ENCODE results near the gene LSM4.

LSM4 gene

GRCh38 chr19:18289471-18290301 lies 33.2 kb downstream of the LSM4 start:
- Histone ChIP-seq H3K9me3 (no peaks in the 10 kb centered on the region), H3K27me3 (ENCODE audit: low read depth) (no peaks in the 10 kb centered on the region), H3K4me3 (no peak overlapping the region), H3K36me3 (replicated peaks) (no peaks in the 10 kb centered on the region), H3K4me1 (peaks cover 26% of the 10 kb centered on the region)
- no peak for DNase-seq (ENCODE audit: low spot score in 2 of 2)
- in situ Hi-C loops (cut with MboI; ENCODE audit: low sequenced_read_pairs): no loop called here

- in situ Hi-C loops (cut with MboI; ENCODE audit: low sequenced_read_pairs): no loop called here
- Histone ChIP-seq H3K9me3 (no peaks in the 10 kb centered on the region), H3K36me3 (replicated peaks) (no peaks in the 10 kb centered on the region), H3K27me3 (ENCODE audit: low read depth) (no peaks in the 10 kb centered on the region), H3K4me1 (peaks cover 18% of the 10 kb centered on the region), H3K4me3 (no peak overlapping the region)
- DNase-seq (ENCODE audit: low spot score in 2 of 2): no peak
Observed at GRCh38 chr19:18287836-18288772, 34.8 kb downstream of the LSM4 start.

GRCh38 chr19:18286973-18287635 lies 35.8 kb downstream of the LSM4 start:
- in situ Hi-C loops (cut with MboI; ENCODE audit: low sequenced_read_pairs): no loop called here
- no peak for DNase-seq (ENCODE audit: low spot score in 2 of 2)
- no peaks in the 10 kb centered on the region for H3K36me3 ChIP-seq (replicated peaks)
- H3K4me1 ChIP-seq: peaks cover 18% of the 10 kb centered on the region
- no peaks in the 10 kb centered on the region for H3K9me3 ChIP-seq
- H3K27me3 ChIP-seq (ENCODE audit: low read depth): no peaks in the 10 kb centered on the region
- H3K4me3 ChIP-seq: no peak overlapping the region

- Histone ChIP-seq H3K4me3 (no peak overlapping the region), H3K4me1 (peaks cover 9% of the 10 kb centered on the region), H3K27me3 (ENCODE audit: low read depth) (no peaks in the 10 kb centered on the region), H3K36me3 (replicated peaks) (peaks cover 6% of the 10 kb centered on the region; the same call in 1 of the 2 replicates), H3K9me3 (no peaks in the 10 kb centered on the region)
- in situ Hi-C loops (cut with MboI; ENCODE audit: low sequenced_read_pairs): no loop called here
- DNase-seq (ENCODE audit: low spot score in 2 of 2): no peak
Observed at GRCh38 chr19:18284712-18285360, 38.0 kb downstream of the LSM4 start.

GRCh38 chr19:18283338-18283737 lies 39.5 kb downstream of the LSM4 start:
- Histone ChIP-seq H3K36me3 (replicated peaks) (peaks cover 14% of the 10 kb centered on the region; the same call in 1 of the 2 replicates), H3K4me1 (peaks cover 15% of the 10 kb centered on the region), H3K27me3 (ENCODE audit: low read depth) (no peaks in the 10 kb centered on the region), H3K4me3 (no peak overlapping the region), H3K9me3 (no peaks in the 10 kb centered on the region)
- in situ Hi-C loops (cut with MboI; ENCODE audit: low sequenced_read_pairs): no loop called here
- DNase-seq (ENCODE audit: low spot score in 2 of 2): no peak

GRCh38 chr19:18282788-18283141 lies 40.1 kb downstream of the LSM4 start:
- peak in 1 of 2 experiments; percentile 40 for DNase-seq (ENCODE audit: low spot score in 2 of 2)
- H3K36me3 ChIP-seq (replicated peaks): peaks cover 14% of the 10 kb centered on the region; the same call in 1 of the 2 replicates
- no peaks in the 10 kb centered on the region for H3K9me3 ChIP-seq
- no peaks in the 10 kb centered on the region for H3K27me3 ChIP-seq (ENCODE audit: low read depth)
- peaks cover 15% of the 10 kb centered on the region for H3K4me1 ChIP-seq
- in situ Hi-C loops (cut with MboI; ENCODE audit: low sequenced_read_pairs): no loop called here
- H3K4me3 ChIP-seq: no peak overlapping the region

GRCh38 chr19:18282021-18282787 lies 40.7 kb downstream of the LSM4 start:
- Histone ChIP-seq H3K36me3 (replicated peaks) (peaks cover 14% of the 10 kb centered on the region; the same call in 1 of the 2 replicates), H3K4me3 (peak overlapping the region; percentile 43), H3K27me3 (ENCODE audit: low read depth) (no peaks in the 10 kb centered on the region), H3K9me3 (no peaks in the 10 kb centered on the region), H3K4me1 (peaks cover 15% of the 10 kb centered on the region)
- peak in 1 of 2 experiments; percentile 88 for DNase-seq (ENCODE audit: low spot score in 2 of 2)
- in situ Hi-C loops (cut with MboI; ENCODE audit: low sequenced_read_pairs): no loop called here

GRCh38 chr19:18281082-18282020 lies 41.5 kb downstream of the LSM4 start, which contains the start of gene JUND:
JUND (minus strand) TSS chr19:18281622; CDS start chr19:18281484, 138 bp downstream.
- Histone ChIP-seq H3K4me3 (peak within 1 kb of the TSS; percentile 92), H3K27me3 (ENCODE audit: low read depth) (no peaks in the 10 kb centered on the region), H3K9me3 (no peaks in the 10 kb centered on the region), H3K4me1 (peaks cover 15% of the 10 kb centered on the region), H3K36me3 (replicated peaks) (peaks cover 14% of the 10 kb centered on the region; the same call in 1 of the 2 replicates)
- peak; percentile 92 to 98 for DNase-seq (ENCODE audit: low spot score in 2 of 2)
- in situ Hi-C loops (cut with MboI; ENCODE audit: low sequenced_read_pairs): no loop called here

GRCh38 chr19:18280247-18281081 lies 42.4 kb downstream of the LSM4 start:
- H3K4me3 ChIP-seq: peak overlapping the region; percentile 92
- peaks cover 15% of the 10 kb centered on the region for H3K4me1 ChIP-seq
- in situ Hi-C loops (cut with MboI; ENCODE audit: low sequenced_read_pairs): no loop called here
- DNase-seq (ENCODE audit: low spot score in 2 of 2): peak; percentile 8 to 70
- H3K36me3 ChIP-seq (replicated peaks): peaks cover 14% of the 10 kb centered on the region; the same call in 1 of the 2 replicates
- H3K9me3 ChIP-seq: no peaks in the 10 kb centered on the region
- no peaks in the 10 kb centered on the region for H3K27me3 ChIP-seq (ENCODE audit: low read depth)

GRCh38 chr19:18279516-18280246 lies 43.2 kb downstream of the LSM4 start:
- in situ Hi-C loops (cut with MboI; ENCODE audit: low sequenced_read_pairs): loop anchor here (5.0 kb wide), 1 partner anchor 43 kb away; the partner anchor contains the start of gene LSM4
- DNase-seq (ENCODE audit: low spot score in 2 of 2): peak; percentile 94 to 96
- Histone ChIP-seq H3K4me3 (peak overlapping the region; percentile 92), H3K27me3 (ENCODE audit: low read depth) (no peaks in the 10 kb centered on the region), H3K36me3 (replicated peaks) (peaks cover 14% of the 10 kb centered on the region; the same call in 1 of the 2 replicates), H3K4me1 (peaks cover 15% of the 10 kb centered on the region), H3K9me3 (no peaks in the 10 kb centered on the region)

GRCh38 chr19:18279266-18279515 lies 43.7 kb downstream of the LSM4 start:
- no peak for DNase-seq (ENCODE audit: low spot score in 2 of 2)
- Histone ChIP-seq H3K4me1 (peaks cover 15% of the 10 kb centered on the region), H3K4me3 (peak overlapping the region; percentile 92), H3K27me3 (ENCODE audit: low read depth) (no peaks in the 10 kb centered on the region), H3K9me3 (no peaks in the 10 kb centered on the region), H3K36me3 (replicated peaks) (peaks cover 14% of the 10 kb centered on the region; the same call in 1 of the 2 replicates)
- in situ Hi-C loops (cut with MboI; ENCODE audit: low sequenced_read_pairs): loop anchor here (5.0 kb wide), 1 partner anchor 43 kb away; the partner anchor contains the start of gene LSM4
